ENCODE results near the gene MPG.

GRCh38 chr16:129075-129474, 51.0 kb downstream of the MPG start:
- TF ChIP-seq YY1 (IDR thresholded peaks at IDR 0.05; ENCODE audit: extremely low read depth, insufficient replicate concordance, low read depth, low read length) (no peak), CTCF (IDR thresholded peaks at IDR 0.05 in 2 of 3, conservative IDR thresholded peaks at IDR 0.05 in 1 of 3; ENCODE audit: borderline replicate concordance in 1 of 3, insufficient read depth in 1 of 3, low read depth in 2 of 3, low read length in 2 of 3) (no peak), EZH2 (IDR thresholded peaks at IDR 0.05) (no peak), EZH2phosphoT487 (IDR thresholded peaks at IDR 0.05; ENCODE audit: borderline replicate concordance) (no peak), RAD21 (IDR thresholded peaks at IDR 0.05; ENCODE audit: low read depth) (no peak), ZFX (IDR thresholded peaks at IDR 0.05) (no peak)
